Hematopoietic multipotent progenitor cell (in vitro differentiated cells): ENCODE data around the gene GLP2R. TPM values are rescaled to one million over a fixed set of nuclear protein-coding genes. Genes with fewer than 3 reads are reported as not detected.

ENCODE experiments used
- total RNA-seq: library from RNA; depleted of rRNA; stranded (reverse); fragments of >200 nt; gene quantifications from one replicate; pipeline ENCODE4 v1.2.3, GENCODE V29; 2012

GLP2R gene
- total RNA-seq, 1 donor = not detected

Other genes with a start within 250 kb of the GLP2R start
- gene CFAP52, start 249.3 kb upstream of the GLP2R start, total RNA-seq = under 0.01 TPM
- gene USP43, start 180.4 kb upstream of the GLP2R start, total RNA-seq = 3.8 TPM
- not detected for gene DHRS7C, start 34.3 kb upstream of the GLP2R start, total RNA-seq
- gene GSG1L2, start 3.8 kb upstream of the GLP2R start, total RNA-seq = not detected
- 0.27 TPM for gene RCVRN, start 79.3 kb downstream of the GLP2R start, total RNA-seq